ENCODE results near the gene CABLES1.

DNA sequence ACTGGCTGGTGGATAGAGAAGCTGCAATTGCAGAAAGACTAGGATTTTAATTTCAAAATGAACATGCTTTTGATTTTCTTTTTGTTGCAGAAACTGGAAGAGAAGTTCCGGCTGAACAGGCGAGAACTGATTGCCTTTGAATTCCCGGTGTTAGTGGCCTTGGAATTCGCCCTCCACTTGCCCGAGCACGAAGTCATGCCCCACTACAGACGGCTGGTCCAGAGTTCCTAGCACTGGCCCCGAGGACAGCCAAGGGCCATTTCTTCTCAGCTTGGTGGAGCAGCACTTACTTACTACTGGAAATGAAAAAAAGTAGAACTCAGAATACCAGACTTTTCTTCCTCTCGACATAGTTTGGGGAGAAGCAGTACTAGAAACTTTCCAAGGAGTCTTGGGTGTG, 121.9 kb downstream of the CABLES1 start:
- TF ChIP-seq, protein P1, sequence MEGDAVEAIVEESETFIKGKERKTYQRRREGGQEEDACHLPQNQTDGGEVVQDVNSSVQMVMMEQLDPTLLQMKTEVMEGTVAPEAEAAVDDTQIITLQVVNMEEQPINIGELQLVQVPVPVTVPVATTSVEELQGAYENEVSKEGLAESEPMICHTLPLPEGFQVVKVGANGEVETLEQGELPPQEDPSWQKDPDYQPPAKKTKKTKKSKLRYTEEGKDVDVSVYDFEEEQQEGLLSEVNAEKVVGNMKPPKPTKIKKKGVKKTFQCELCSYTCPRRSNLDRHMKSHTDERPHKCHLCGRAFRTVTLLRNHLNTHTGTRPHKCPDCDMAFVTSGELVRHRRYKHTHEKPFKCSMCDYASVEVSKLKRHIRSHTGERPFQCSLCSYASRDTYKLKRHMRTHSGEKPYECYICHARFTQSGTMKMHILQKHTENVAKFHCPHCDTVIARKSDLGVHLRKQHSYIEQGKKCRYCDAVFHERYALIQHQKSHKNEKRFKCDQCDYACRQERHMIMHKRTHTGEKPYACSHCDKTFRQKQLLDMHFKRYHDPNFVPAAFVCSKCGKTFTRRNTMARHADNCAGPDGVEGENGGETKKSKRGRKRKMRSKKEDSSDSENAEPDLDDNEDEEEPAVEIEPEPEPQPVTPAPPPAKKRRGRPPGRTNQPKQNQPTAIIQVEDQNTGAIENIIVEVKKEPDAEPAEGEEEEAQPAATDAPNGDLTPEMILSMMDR (IDR thresholded peaks at IDR 0.05): no peak
- TF ChIP-seq POLR2A (IDR thresholded peaks at IDR 0.05): no peak

Measured in Peyer's patch (tissue), 4 donors.